ENCODE measurements around the gene GPX6.
"Not testable (repeated sequence)": the region's sequence is repeated elsewhere in the genome, so short reads cannot be mapped to it uniquely, and the experiment has no call there.

Gene GPX6

DNA sequence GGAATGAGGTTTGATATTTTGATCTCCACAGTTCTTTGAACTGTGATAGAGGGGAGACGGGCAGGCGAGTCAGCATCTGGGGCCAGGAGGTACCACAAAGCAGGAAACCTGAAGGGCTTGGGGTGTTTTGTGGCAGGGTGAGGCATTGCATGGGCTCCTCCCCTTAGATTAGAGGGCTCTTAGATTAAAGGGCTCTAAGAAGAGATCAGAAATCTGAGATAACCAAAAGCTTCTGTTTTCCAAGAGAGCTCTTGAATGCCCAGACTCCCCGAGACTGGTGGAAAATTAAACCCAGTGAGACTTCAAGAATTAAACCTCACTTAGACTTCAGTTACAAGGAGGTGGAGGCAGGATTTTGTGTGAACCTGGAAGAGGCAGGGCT, 7.6 kb upstream of the GPX6 start:
- DNase-seq, result no peak

DNA sequence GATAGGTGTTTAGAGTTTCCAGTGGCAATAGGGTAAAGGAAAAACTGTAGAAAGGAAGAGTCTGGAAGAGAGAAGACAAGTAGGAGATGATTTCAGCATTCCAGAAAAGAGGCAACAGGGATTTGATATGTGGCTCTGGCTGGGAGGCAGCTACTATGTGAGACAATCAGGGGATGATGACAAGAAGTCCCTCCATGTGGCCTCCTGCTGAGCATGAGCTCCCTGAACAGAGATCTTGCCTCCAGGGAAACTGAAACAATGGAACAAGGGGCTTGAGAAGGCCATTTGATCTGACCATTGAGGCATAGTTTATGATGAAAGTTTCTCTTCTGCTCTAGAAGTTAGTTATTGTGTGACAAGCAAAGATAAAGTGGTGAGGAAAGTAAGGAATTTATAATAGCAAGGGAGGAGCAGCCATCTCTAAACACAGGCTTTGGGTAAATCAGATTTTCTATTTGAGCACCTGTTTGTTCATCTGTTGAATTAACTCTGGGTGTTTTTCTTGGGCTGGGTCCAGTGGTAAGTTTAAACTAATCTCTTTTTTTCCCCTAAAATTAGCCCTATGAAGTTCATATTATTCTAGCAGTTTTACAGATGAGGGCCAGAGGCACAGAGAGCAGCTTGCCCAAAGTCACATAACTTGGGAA, 7.1 kb upstream of the GPX6 start:
- DNase-seq, result no peak

DNA sequence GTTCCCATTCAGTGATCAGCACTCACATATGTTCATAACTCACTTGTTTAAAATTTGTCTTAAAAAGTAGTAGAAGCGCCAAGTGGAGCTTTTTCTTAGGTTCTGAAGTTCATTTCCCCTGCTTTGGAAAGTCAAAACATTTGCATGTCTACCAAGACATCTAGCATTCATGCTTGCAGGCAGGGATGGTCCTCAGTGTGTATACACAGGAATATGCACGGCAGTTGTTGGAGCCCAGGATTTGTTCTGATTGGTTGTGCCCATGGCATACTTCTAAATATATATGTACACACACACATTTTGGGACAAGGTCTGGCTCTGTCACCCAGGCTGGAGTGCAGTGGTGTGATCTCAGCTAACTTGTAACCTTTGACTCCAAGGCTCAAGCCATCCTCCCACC, 2.4 kb upstream of the GPX6 start:
- DNase-seq, result no peak

DNA sequence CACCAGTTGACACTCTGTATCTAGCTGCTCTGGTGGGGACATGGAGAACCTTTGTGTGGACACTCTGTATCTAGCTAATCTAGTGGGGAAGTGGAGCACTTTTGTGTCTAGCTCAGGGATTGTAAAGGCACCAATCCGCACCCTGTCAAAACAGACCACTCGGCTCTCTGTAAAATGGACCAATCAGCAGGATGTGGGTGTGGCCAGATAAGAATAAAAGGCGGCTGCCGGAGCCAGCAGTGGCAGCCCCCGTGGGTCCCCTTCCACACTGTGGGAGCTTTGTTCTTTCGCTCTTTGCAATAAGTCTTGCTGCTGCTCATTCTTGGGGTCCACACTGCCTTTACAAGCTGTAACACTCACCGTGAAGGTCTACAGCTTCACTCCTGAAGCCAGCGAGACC, 3.2 kb downstream of the GPX6 start:
- not testable (repeated sequence) for DNase-seq

DNA sequence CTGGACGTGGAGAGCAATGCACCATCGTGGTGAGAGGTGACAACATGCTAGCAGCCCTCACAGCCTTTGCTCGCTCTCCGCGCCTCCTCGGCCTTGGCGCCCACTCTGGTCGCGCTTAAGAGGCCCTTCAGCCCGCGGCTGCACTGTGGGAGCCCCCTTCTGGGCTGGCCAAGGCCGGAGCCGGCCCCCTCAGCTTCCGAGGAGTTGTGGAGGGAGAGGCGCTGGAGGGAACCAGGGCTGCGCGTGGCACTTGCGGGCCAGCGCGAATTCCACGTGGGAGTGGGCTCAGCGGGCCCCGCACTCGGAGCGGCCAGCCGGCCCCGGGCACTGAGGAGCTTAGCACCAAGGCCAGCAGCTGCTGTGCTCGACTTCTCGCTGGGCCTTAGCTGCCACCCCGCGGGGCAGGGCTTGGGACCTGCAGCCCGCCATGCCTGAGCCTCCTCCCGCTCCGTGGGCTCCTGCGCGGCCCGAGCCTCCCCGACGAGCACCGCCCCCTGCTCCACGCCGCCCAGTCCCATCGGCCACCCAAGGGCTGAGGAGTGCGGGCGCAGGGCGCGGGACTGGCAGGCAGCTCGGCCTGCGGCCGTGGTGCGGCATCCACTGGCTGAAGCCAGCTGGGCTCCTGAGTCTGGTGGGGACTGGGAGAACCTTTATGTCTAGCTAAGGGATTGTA, 3.8 kb downstream of the GPX6 start:
- no peak for DNase-seq

DNA sequence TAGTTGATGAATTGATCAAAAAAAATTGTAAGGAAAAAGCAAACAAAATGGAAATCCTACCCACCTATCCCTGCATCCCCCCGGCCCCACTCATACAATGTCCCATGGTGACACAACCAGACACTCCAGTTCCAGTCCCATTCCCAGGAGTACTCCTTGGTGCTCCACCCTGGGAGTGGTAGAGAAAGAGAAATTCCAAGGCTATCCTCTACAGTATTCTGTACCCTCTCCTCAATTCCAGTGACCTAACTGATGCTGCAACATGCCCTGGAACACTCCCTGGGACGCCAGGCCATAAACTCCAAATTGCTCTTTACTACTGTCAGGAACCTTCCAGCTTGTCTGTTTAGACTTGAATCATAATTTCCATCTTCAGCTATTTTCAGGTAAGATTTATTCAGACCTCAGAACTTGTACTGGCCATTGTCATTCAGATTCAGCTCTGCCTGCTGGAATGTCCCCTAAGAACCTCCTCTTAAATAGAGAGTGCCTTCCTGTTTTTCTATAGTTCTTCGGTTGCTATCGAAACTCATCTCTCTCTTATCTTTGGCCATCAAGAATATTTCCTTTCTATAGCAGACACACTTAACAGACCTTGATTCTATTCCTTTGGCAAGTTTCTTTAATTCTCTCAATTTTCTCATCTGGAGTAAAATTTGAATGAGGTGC, 8.7 kb downstream of the GPX6 start:
- no peak for DNase-seq

DNA sequence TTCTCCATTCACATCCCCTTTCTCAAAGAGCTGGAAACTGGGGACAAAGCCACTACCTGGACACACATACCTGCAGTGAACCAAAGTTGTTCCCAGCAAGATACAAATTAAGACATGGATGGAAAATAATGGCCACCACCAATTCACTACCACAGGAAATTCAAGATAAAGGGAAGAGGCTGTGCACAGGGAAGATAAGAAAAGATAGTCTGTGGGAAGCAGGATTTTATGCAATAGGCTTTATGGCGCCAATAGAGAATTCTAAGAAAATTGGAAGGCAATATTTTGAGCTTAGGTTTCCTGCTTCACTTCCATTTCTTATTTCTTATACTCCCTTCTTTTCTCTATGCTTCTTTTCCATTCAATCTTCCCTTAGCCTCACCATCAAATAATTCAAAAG, 9.9 kb downstream of the GPX6 start:
- no peak for DNase-seq

DNA sequence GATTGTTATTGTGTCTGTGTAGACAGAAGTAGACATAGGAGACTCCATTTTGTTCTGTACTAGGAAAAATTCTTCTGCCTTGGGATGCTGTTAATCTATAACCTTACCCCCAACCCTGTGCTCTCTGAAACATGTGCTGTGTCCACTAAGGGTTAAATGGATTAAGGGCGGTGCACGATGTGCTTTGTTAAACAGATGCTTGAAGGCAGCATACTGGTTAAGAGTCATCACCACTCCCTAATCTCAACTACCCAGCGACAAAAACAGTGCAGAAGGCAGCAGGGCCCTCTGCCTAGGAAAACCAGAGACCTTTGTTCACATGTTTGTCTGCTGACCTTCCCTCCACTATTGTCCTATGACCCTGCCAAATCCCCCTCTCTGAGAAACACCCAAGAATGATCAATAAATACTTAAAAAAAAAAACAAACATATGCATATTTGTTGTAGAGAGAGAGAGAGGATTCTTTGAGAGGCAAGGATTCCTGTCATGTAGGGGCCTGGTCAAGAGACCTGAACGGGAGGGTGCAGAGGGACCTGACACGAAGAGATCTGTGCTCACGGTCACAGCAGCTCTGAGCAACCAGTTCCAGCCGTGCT, 12.8 kb downstream of the GPX6 start:
- DNase-seq, result not testable (repeated sequence)

DNA sequence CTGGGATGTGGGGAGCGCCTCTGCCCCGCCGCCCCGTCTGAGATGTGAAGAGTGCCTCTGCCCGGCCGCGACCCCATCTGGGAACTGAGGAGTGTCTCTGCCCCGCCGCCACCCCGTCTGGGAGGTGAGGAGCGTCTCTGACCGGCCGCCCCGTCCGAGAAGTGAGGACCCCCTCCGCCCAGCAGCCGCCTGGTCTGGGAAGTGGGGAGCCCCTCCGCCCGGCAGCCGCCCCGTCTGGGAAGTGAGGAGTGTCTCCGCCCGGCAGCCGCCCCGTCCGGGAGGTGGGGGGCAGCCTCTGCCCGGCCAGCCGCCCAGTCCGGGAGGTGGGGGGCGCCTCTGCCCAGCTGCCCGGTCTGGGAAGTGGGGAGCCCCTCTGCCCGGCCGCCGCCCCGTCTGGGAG, 13.5 kb downstream of the GPX6 start:
- not testable (repeated sequence) for DNase-seq

DNA sequence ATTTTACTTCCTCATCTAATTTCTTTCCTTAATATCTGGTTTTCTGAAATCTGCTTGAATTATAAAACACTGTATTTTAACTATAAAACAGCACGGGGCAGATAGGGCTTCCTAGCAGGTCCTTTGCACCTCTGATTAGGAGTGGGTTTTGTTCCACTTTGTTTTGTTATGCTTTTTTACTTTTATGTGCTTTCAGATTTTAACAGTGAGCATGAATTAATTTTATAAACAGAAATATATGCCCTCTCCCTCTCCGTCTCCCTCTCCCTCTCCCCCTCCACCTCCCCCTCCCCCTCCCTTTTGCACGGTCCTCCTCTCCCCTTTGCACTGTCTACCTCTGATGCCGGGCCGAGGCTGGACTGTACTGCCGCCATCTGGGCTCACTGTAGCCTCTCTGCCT, 14.3 kb downstream of the GPX6 start:
- DNase-seq, result no peak

DNA sequence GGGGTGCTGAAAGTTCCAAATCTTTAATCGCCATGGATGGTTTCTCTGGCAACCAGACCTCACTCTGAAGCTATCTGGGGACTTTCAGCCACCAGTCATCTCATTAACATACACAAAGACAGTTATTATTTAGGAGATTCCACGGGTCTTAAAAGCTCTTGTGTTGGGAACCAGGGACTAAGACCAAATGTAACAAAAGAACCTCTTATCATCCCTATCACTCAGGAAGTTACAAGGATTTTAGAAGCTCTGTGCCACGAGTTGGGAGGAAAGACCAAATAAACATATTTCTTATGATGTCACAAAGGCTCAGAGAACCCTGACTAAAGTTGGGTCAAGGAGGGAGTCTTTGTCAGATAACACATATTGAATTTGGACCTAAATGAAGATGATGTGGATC, 17.7 kb downstream of the GPX6 start:
- DNase-seq, result no peak

DNA sequence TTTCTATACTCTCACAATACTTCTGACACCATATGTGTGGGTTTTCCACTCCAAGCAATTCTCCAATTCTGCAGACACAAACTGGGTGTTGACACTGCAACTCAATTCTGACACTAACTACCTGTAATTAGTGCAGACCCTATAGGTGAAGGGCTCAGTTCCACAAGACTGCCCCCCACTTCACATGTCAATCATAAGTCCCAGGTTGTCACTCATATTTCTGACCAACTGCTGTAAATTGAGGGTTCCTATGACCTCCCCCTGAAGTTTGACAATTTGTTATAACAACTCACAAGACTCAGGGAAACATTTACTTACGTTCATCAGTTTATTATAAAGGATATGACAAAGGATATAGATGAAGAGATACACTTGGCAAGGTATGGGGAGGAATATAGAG, 18.3 kb downstream of the GPX6 start:
- no peak for DNase-seq

DNA sequence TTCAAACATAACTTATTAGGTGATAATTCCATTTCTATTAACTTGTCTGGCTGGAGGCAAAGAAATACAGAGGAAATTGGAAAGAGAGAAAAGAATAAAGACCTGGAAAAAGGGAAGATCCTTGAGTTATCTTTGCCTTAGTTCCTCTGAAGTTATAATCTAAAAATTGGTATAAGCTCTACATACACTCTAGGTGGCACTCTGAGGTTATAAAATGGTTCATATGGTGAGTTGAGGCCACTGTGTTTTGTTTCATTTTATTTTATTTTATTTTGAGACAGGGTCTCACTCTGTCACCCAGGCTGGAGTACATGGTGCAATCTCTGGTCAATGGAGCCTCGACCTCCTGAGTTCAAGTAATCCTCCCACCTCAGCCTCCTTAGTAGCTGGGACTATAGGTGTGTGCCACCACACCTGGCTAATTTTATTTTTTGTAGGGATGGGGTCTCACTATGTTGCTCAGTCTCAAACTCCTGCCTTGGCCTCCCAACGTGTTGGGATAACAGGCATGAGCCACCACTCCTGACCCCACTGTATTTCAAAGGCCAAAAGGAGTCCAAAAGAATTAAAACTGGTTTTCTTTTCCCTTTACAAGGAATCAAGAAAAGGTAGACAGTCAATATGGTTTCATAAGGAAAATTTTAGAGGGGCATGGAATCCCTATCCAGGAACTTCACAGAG, 19.4 kb downstream of the GPX6 start:
- DNase-seq, result peak; percentile 26

DNA sequence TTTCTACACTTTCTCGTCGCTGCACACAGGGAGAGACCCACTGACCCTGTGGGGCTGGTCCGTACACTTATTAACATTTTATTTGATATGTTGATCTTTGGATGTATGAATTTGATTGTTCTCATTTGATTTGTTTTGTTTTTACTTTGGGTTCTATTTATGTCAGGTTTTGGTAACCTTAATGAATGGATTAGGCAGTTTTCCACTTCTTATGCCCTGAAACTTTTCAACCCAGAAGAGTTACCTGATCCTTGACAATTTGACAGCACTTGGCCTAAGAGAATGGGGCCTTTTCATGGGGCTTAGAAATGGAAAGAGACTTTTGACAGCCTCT, 23.6 kb downstream of the GPX6 start:
- DNase-seq, result no peak

DNA sequence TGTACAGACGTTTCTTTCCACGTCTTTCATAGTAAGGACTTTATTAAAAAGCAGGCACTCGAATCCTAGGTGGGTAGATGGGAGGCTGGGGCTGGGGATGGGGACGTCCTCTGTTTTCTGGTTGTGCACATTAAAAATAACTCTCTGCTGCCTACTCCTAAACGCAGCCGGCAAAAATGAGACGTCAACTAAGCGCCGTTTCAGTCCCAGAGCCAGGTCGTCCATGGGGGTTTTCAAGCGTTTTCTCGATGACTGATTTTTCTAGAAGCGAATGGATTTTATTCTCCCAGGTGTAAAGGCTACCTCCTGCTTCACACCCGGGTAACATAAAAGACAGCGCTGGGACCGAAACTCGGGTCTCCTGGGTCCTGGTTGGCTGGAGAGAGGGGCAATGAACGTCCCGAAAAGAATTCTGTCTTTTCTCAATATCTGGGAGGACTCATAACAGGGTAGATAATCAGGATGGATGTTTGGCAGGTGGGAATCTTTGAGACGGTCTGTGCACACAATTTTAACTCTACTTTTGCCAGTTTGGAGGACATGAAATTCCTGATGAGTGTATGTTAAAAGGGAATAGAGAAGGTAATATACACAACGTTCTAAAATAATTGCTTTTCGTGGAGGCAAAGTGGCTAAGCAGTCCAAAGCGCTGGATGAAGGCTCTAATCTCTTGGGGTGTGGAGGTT, 25.2 kb downstream of the GPX6 start:
- no peak for DNase-seq

DNA sequence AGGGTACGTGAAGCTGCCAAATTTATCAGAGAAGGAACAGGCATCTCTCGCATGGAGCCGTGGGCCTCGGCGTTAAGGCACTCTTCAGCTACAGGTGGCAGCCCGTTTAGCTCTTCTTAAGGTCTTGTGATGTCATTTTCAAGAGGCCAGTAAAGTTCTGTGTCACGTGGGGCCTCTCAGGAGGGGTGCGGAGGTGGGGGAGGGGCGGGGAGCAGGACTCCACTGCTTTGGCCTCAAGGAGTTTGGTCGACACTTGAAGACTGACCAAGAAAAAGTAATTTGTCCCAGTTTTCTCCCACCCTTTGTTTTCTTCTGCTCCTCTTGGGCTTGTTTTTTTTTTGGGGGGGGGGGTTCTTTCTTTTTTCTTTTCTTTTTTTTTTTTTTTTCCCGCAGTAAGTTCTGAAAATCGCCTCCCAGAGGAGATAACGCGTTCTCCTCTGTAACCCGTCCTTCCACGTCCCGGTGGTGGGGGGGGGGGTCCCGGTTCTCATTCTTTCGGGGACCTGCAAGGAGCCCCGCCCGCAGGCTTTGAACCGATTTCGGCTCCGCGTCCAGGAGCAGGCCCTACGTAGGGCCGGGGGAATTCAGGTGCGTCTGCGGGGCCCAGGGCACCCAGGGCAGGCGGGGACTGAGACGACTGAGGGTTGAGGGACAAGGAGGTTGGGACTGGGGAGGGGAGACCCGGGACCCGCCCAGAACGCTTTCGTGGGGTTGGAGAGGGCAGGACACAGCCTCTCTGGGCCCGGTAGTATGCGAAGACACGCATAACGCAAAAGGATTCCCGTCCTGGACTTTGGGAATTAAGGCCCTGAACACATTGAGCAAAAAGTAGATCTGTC, 26.0 kb downstream of the GPX6 start:
- DNase-seq, result peak; percentile 22

DNA sequence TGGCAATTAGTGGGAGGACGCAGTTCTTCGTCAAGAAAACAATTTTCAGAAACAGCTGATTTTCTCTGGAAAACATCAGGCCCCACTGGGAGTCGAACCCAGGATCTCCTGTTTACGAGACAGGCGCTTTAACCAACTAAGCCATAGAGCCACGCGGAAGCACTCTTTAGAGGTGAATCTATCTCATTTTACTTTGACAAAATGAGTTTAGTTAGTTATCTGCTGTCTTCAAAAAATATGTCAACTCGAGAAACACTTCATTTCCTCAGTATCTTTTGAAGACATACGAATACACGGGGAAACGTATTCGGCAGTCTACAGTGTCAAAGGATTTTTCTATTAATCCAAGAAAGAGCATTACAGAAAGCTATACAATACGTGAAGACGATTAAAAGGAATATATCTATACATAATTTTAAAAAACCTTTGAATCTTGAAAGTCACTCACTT, 26.7 kb downstream of the GPX6 start:
- peak; percentile 25 for DNase-seq

DNA sequence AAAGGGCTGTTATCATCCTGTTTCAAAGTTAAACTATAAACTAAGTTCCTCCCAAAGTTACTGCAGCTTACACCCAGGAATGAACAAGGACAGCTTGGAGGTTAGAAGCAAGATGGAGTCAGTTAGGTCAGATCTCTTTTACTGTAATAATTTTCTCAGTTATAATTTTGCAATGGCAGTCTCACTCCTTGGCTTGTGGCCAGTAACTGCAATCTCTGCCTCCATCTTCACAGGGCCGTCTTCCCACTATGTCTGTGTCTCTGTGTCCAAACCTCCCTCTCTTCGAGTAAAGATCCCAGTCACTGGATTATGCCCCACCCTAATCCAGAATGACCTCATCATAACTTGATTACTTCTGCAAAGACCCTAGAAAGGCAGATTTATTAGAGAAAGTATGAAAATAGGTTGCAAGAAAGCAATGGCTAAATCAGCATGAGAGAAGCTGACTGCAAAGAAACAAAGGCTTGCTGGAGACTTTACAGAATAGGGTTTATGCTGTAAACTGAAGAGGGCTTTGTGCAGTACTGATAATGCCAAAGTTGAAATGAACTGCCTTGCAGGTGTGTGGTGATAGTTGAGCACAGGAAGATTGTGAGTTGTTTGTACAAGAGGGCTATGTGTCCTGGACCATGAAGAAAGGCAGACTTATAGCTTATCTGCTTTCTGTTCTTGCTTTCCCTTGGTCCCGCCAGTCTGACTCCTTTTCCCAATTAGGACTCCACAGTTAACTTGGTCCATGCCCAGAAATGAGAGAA, 28.4 kb downstream of the GPX6 start:
- no peak for DNase-seq

DNA sequence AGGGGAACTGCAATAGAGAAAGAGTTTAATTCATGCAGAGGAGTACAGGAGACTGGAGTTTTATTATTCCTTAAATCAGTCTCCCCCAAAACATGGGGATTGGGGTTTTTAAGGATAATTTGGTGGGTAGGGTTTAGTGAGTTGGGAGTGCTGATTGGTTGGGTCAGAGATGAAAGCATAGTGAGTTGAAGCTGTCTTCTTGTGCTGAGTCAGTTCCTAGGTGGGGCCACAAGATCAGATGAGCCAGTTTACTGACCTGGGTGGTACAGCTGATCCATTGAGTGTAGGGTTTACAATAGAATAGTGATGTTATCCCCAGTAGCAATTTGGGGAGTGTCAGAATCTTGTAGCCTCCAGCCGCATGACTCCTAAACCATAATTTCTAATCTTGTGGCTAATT, 29.1 kb downstream of the GPX6 start:
- no peak for DNase-seq

DNA sequence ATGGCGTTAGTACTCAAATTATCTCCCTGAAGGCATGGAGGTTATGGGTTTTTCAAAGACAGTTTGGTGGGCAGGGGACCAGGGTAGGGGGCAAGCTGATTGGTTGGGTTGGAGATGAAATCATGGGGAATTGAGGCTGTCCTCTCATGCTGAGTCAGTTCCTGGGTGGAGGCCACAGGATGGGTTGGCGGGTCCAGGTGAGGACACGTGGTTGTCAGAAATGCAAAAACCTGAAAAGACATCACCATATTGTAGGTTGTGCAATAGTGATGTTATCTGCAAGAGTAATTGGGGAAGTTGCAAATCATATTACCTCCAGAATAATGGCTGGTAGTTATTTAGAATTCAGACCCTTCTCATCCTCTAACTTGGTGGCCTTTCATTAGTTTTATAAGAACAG, 30.1 kb downstream of the GPX6 start:
- DNase-seq, result no peak

DNA sequence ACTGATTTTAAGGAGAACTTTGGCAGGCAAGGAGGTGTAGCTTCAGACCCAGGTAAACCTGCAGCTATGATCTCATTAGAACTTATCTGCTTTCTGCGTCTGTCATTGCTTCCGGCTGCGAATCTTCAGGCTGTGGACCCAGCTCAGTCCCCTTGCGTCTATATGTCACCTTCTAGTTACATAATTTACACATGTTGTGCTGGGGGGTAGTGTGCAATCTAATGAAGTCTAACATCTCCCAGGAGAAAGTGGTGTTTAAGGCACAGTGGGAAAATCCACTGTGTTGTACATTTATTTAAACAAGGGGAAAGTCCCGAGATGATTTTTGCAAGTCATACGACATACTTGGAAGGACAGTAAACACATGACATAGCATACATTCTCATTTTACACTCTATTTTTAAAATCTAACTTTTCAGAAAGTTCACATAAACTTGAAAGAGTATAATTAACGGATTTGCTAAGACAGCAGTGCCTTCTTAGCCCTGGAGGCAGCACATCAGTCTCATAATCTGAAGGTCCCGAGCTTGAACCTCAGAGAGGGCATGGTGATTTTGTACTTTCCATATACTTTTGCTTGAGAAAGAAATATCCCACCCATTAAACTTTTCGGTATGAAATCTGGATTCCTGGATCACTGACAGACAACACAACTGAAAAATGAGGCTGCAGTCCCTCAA, 35.2 kb downstream of the GPX6 start:
- DNase-seq, result no peak
